ENCODE data around the gene GNAO1. TPM values are rescaled to one million over a fixed set of nuclear protein-coding genes. Genes with fewer than 3 reads are reported as not detected.

The GNAO1 gene
- total RNA-seq, 1 donor from 2014 or later: 14.6 TPM

DNA sequence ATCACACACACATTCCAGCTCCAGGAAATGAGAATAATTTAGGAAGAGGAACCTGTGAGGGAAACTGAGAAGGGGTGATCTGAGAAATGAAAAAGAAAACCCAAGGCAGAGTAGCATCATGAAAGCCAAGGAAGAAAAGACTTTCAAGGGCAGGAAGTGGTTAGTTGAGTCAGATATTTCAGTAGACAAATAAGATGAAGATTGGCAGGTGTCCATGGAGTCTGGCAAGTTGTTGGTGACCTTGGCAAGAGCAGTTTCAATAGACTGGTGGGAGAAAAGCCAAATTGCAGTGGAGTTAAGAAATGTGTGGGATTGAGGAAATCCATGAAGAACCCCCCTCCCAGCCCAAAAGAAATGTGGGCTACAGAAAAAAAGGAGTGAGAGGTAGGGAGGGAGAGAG, 10.7 kb downstream of the GNAO1 start:
- H3K4me1 Mint-ChIP-seq (ENCODE audit: low read depth): no peaks in the 10 kb centered on the region
- TF ChIP-seq, protein P1, sequence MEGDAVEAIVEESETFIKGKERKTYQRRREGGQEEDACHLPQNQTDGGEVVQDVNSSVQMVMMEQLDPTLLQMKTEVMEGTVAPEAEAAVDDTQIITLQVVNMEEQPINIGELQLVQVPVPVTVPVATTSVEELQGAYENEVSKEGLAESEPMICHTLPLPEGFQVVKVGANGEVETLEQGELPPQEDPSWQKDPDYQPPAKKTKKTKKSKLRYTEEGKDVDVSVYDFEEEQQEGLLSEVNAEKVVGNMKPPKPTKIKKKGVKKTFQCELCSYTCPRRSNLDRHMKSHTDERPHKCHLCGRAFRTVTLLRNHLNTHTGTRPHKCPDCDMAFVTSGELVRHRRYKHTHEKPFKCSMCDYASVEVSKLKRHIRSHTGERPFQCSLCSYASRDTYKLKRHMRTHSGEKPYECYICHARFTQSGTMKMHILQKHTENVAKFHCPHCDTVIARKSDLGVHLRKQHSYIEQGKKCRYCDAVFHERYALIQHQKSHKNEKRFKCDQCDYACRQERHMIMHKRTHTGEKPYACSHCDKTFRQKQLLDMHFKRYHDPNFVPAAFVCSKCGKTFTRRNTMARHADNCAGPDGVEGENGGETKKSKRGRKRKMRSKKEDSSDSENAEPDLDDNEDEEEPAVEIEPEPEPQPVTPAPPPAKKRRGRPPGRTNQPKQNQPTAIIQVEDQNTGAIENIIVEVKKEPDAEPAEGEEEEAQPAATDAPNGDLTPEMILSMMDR (IDR thresholded peaks at IDR 0.05; ENCODE audit: unreplicated experiment): no peak
- no peak overlapping the region for H3K4me3 Mint-ChIP-seq (ENCODE audit: low read depth)
- no peak overlapping the region for H3K27ac Mint-ChIP-seq
- H3K9me3 Mint-ChIP-seq (ENCODE audit: low read depth): no peaks in the 10 kb centered on the region
- peaks cover 17% of the 10 kb centered on the region for H3K27me3 Mint-ChIP-seq
- no peaks in the 10 kb centered on the region for H3K36me3 Mint-ChIP-seq (ENCODE audit: insufficient read depth)
- no peak for DNase-seq (ENCODE audit: low spot score, unreplicated experiment)

DNA sequence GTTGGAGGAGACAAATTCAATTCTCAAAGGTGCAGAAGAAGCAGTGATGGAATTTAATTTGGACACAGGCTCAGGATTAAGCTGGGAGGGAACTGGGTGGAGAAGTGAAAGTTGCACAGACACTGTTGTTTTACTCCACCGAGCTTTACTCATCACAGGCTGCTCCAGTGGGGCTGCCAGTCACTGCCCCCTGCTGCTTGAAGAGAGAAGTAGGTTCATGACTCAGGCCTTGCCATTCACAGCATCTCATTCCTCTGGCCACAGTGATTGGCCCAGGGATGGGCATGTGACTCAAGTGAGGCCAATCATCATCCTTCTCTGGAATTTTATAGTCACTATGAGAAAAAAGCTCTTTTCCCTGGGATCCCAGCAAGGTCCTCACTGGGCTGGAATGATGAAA, 11.8 kb downstream of the GNAO1 start:
- no peak overlapping the region for H3K27ac Mint-ChIP-seq
- no peak overlapping the region for H3K4me3 Mint-ChIP-seq (ENCODE audit: low read depth)
- TF ChIP-seq, protein P1 (IDR thresholded peaks at IDR 0.05; ENCODE audit: unreplicated experiment): peak; percentile 38
- H3K4me1 Mint-ChIP-seq (ENCODE audit: low read depth): no peaks in the 10 kb centered on the region
- no peaks in the 10 kb centered on the region for H3K9me3 Mint-ChIP-seq (ENCODE audit: low read depth)
- H3K36me3 Mint-ChIP-seq (ENCODE audit: insufficient read depth): no peaks in the 10 kb centered on the region
- peaks cover 10% of the 10 kb centered on the region for H3K27me3 Mint-ChIP-seq
- no peak for DNase-seq (ENCODE audit: low spot score, unreplicated experiment)

DNA sequence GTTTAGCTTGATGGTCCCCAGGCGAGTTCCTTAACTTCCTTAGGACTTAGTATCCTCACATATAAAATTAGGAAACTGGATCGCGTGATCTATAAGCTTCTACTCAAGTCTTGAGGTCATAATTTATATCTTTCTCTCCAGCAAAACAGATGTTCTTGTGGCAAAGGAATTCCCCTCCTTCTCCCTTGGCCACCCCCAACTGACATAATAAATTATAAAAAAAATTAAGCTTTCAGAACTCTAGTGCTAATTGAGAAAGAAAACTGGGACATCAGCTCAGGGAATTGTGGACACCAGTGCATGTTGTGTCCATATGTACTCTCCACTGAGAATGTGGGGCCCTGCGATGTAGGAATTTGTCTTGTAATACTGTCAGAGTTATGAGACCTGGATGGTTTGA, 13.5 kb downstream of the GNAO1 start:
- no peak overlapping the region for H3K4me3 Mint-ChIP-seq (ENCODE audit: low read depth)
- H3K4me1 Mint-ChIP-seq (ENCODE audit: low read depth): no peaks in the 10 kb centered on the region
- H3K36me3 Mint-ChIP-seq (ENCODE audit: insufficient read depth): no peaks in the 10 kb centered on the region
- TF ChIP-seq, protein P1 (IDR thresholded peaks at IDR 0.05; ENCODE audit: unreplicated experiment): no peak
- no peak for DNase-seq (ENCODE audit: low spot score, unreplicated experiment)
- no peak overlapping the region for H3K27ac Mint-ChIP-seq
- H3K9me3 Mint-ChIP-seq (ENCODE audit: low read depth): no peaks in the 10 kb centered on the region
- peaks cover 6% of the 10 kb centered on the region for H3K27me3 Mint-ChIP-seq

DNA sequence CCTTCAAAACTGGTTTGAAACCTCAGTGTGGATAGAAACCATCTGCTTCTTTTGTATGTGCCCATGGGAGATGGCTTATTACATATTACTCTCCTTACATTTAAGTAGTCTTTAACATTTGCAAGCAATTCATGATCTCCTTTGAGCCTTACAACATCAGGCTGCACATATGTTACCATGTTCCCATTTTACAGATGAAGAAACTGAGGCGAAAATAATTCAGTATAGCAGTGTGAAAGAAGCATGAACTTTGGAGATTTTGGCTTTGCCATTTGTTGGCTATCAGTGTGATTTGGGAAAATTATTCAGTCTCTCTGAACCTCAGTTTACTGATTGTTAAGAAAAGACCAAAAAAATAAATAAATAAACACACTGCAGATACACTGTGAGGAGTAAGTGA, 15.7 kb downstream of the GNAO1 start:
- Mint-ChIP-seq H3K27me3 (peaks cover 6% of the 10 kb centered on the region), H3K36me3 (ENCODE audit: insufficient read depth) (no peaks in the 10 kb centered on the region), H3K4me1 (ENCODE audit: low read depth) (no peaks in the 10 kb centered on the region), H3K4me3 (ENCODE audit: low read depth) (no peak overlapping the region), H3K9me3 (ENCODE audit: low read depth) (no peaks in the 10 kb centered on the region), H3K27ac (no peak overlapping the region)
- TF ChIP-seq, protein P1 (IDR thresholded peaks at IDR 0.05; ENCODE audit: unreplicated experiment): no peak
- DNase-seq (ENCODE audit: low spot score, unreplicated experiment): no peak

DNA sequence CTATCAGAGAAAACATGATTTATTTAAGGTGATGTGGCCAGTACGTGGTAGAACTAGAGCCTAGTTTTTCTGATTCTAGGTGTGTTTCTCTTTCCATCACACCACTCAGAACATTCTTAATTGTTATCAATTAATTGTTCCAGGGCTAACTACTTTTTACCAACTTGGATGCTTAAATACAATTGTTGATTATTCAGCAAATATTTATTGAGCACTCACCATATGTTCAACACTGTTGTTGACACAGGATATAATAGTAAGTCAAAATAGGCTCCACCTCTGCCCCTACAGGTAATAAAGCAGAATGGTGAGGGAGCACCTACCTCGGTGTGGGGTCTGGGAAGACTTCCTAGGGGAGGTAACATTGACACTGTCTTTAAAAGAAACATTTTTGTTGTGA, 16.1 kb downstream of the GNAO1 start:
- Mint-ChIP-seq H3K36me3 (ENCODE audit: insufficient read depth) (no peaks in the 10 kb centered on the region), H3K4me3 (ENCODE audit: low read depth) (no peak overlapping the region), H3K27ac (no peak overlapping the region), H3K4me1 (ENCODE audit: low read depth) (no peaks in the 10 kb centered on the region), H3K9me3 (ENCODE audit: low read depth) (no peaks in the 10 kb centered on the region), H3K27me3 (peaks cover 9% of the 10 kb centered on the region)
- TF ChIP-seq, protein P1 (IDR thresholded peaks at IDR 0.05; ENCODE audit: unreplicated experiment): no peak
- DNase-seq (ENCODE audit: low spot score, unreplicated experiment): no peak

Data from progenitor cell of endocrine pancreas (in vitro differentiated cells).